Liver (tissue), 3 donors: ENCODE data around the gene TRAPPC3L.

Experiments
- EGR1 ChIP-seq, 2 donors: IDR thresholded peaks; 2 replicates each; pipeline ENCODE4 v1.6.1; 2016 to 2018; ENCODE audit warnings: antibody characterized with exemption in 2 of 2, low read depth in 2 of 2
- FOXA1 ChIP-seq: IDR thresholded peaks from 2 replicates; pipeline ENCODE4 v1.6.1; 2016; ENCODE audit warnings: antibody characterized with exemption
- FOXA2 ChIP-seq: IDR thresholded peaks from 2 replicates; pipeline ENCODE4 v1.6.1; 2016; ENCODE audit warnings: antibody characterized with exemption
- GABPA ChIP-seq, 2 donors: IDR thresholded peaks in 1 of 2; conservative IDR thresholded peaks in 1 of 2; 2 replicates each; pipeline ENCODE4 v1.6.1; 2016; ENCODE audit warnings: antibody characterized with exemption in 2 of 2, mild to moderate bottlenecking in 1 of 2, moderate library complexity in 1 of 2
- JUND ChIP-seq, 2 donors: IDR thresholded peaks; 2 replicates each; pipeline ENCODE4 v1.6.1; 2016; ENCODE audit warnings: antibody characterized with exemption in 2 of 2
- RAD21 ChIP-seq, 2 donors: IDR thresholded peaks; 2 replicates each; pipeline ENCODE4 v1.6.1; 2016; ENCODE audit warnings: antibody characterized with exemption in 2 of 2, mild to moderate bottlenecking in 2 of 2
- SP1 ChIP-seq: IDR thresholded peaks from 2 replicates; pipeline ENCODE4 v1.6.1; 2018; ENCODE audit warnings: antibody characterized with exemption, mild to moderate bottlenecking
- TAF1 ChIP-seq: conservative IDR thresholded peaks from 2 replicates; pipeline ENCODE4 v1.6.1; 2016; ENCODE audit warnings: antibody characterized with exemption, mild to moderate bottlenecking
- YY1 ChIP-seq: IDR thresholded peaks from 2 replicates; pipeline ENCODE4 v1.6.1; 2016; ENCODE audit warnings: antibody characterized with exemption, mild to moderate bottlenecking
- TF ChIP-seq, protein P1 (sequence below): fragments of 150-350 bp; IDR thresholded peaks from 2 replicates; pipeline ENCODE4 v1.5.1; 2017; ENCODE audit warnings: improper control_type of control experiment, low read depth, low read length; ENCODE audit not compliant: missing input control
- TF ChIP-seq, protein P2 (sequence below): IDR thresholded peaks from 2 replicates; pipeline ENCODE4 v1.6.1; 2016; ENCODE audit warnings: antibody characterized with exemption, mild to moderate bottlenecking
- TF ChIP-seq, protein P3 (sequence below): IDR thresholded peaks from 2 replicates; pipeline ENCODE4 v1.6.1; 2016; ENCODE audit warnings: antibody characterized with exemption
- donor health status: healthy.
- donor health status: healthy.

DNA sequence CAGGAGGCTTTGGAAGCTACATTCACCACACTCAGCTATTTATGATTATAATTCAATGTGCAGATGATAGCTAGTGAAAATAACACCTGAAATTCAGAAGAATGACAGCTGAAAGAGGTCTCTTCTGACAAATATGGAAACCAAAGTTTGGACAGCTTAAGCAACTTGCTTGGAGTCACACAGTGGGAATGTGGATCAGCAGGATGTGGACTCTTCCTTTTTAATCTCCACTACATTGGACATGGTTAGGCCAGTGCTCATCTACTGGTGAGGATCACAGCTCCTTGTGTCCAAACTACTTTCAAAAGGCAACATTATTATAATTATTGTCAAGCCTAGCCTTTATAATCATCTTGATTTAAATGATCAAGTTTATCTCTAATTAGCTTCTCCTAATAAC is 10.4 kb downstream of the TRAPPC3L start:
- TF ChIP-seq, protein P1, sequence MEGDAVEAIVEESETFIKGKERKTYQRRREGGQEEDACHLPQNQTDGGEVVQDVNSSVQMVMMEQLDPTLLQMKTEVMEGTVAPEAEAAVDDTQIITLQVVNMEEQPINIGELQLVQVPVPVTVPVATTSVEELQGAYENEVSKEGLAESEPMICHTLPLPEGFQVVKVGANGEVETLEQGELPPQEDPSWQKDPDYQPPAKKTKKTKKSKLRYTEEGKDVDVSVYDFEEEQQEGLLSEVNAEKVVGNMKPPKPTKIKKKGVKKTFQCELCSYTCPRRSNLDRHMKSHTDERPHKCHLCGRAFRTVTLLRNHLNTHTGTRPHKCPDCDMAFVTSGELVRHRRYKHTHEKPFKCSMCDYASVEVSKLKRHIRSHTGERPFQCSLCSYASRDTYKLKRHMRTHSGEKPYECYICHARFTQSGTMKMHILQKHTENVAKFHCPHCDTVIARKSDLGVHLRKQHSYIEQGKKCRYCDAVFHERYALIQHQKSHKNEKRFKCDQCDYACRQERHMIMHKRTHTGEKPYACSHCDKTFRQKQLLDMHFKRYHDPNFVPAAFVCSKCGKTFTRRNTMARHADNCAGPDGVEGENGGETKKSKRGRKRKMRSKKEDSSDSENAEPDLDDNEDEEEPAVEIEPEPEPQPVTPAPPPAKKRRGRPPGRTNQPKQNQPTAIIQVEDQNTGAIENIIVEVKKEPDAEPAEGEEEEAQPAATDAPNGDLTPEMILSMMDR, result no peak
- TF ChIP-seq FOXA1 (no peak), SP1 (no peak), YY1 (no peak), TAF1 (no peak), EGR1 (IDR thresholded peaks at IDR 0.05; ENCODE audit: low read depth in 2 of 2) (no peak), JUND (IDR thresholded peaks at IDR 0.05) (no peak), RAD21 (IDR thresholded peaks at IDR 0.05) (no peak), FOXA2 (no peak), GABPA (IDR thresholded peaks at IDR 0.05 in 1 of 2, conservative IDR thresholded peaks at IDR 0.05 in 1 of 2) (no peak)
- TF ChIP-seq, protein P2, sequence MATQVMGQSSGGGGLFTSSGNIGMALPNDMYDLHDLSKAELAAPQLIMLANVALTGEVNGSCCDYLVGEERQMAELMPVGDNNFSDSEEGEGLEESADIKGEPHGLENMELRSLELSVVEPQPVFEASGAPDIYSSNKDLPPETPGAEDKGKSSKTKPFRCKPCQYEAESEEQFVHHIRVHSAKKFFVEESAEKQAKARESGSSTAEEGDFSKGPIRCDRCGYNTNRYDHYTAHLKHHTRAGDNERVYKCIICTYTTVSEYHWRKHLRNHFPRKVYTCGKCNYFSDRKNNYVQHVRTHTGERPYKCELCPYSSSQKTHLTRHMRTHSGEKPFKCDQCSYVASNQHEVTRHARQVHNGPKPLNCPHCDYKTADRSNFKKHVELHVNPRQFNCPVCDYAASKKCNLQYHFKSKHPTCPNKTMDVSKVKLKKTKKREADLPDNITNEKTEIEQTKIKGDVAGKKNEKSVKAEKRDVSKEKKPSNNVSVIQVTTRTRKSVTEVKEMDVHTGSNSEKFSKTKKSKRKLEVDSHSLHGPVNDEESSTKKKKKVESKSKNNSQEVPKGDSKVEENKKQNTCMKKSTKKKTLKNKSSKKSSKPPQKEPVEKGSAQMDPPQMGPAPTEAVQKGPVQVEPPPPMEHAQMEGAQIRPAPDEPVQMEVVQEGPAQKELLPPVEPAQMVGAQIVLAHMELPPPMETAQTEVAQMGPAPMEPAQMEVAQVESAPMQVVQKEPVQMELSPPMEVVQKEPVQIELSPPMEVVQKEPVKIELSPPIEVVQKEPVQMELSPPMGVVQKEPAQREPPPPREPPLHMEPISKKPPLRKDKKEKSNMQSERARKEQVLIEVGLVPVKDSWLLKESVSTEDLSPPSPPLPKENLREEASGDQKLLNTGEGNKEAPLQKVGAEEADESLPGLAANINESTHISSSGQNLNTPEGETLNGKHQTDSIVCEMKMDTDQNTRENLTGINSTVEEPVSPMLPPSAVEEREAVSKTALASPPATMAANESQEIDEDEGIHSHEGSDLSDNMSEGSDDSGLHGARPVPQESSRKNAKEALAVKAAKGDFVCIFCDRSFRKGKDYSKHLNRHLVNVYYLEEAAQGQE, result no peak
- TF ChIP-seq, protein P3, sequence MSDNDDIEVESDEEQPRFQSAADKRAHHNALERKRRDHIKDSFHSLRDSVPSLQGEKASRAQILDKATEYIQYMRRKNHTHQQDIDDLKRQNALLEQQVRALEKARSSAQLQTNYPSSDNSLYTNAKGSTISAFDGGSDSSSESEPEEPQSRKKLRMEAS, result no peak
